H9 (cell line): ENCODE data around the gene RUNDC3A. TPM values are rescaled to one million over a fixed set of nuclear protein-coding genes. Genes with fewer than 3 reads are reported as not detected.

Source experiments
- DNase-seq: peaks from one replicate; pipeline ENCODE4 v3.0.0-alpha.2; 2017
- H2AFZ ChIP-seq: one replicate; pipeline ENCODE4 v1.6.1; 2013; ENCODE audit warnings: mild to moderate bottlenecking, low read length, control low read depth, moderate library complexity
- H2AK5ac ChIP-seq: 2 replicates; pipeline ENCODE4 v1.6.1; 2013; ENCODE audit warnings: low read length, control low read depth, mixed read lengths; ENCODE audit not compliant: insufficient read length
- H2BK120ac ChIP-seq: one replicate; pipeline ENCODE4 v1.6.1; 2013; ENCODE audit warnings: low read depth, mild to moderate bottlenecking, low read length, control low read depth, inconsistent platforms; ENCODE audit not compliant: poor library complexity, severe bottlenecking
- H2BK12ac ChIP-seq: 2 replicates; pipeline ENCODE4 v1.6.1; 2013; ENCODE audit warnings: low read length, control low read depth, mixed read lengths, low read depth; ENCODE audit not compliant: insufficient read length
- H2BK15ac ChIP-seq: 2 replicates; pipeline ENCODE4 v1.6.1; 2013; ENCODE audit warnings: low read depth, low read length, control low read depth
- H2BK20ac ChIP-seq: one replicate; pipeline ENCODE4 v1.6.1; 2013; ENCODE audit warnings: low read depth, mild to moderate bottlenecking, low read length, control low read depth, inconsistent platforms; ENCODE audit not compliant: poor library complexity, severe bottlenecking
- H2BK5ac ChIP-seq: 2 replicates; pipeline ENCODE4 v1.6.1; 2013; ENCODE audit warnings: low read length, control low read depth, mixed read lengths; ENCODE audit not compliant: insufficient read length
- H3K14ac ChIP-seq: 2 replicates; pipeline ENCODE4 v1.6.1; 2013; ENCODE audit warnings: low read length, control low read depth; ENCODE audit not compliant: insufficient read depth
- H3K18ac ChIP-seq: 2 replicates; pipeline ENCODE4 v1.6.1; 2013; ENCODE audit warnings: low read depth, mild to moderate bottlenecking, mixed read lengths, low read length, control low read depth; ENCODE audit not compliant: insufficient read length
- H3K23ac ChIP-seq: 2 replicates; pipeline ENCODE4 v1.6.1; 2013; ENCODE audit warnings: low read length, control low read depth, mixed read lengths, low read depth; ENCODE audit not compliant: insufficient read length
- H3K23me2 ChIP-seq: 2 replicates; pipeline ENCODE4 v1.6.1; 2013; ENCODE audit warnings: low read depth, mild to moderate bottlenecking, mixed read lengths, low read length, control low read depth; ENCODE audit not compliant: insufficient read length, poor library complexity, severe bottlenecking
- H3K27ac ChIP-seq: 2 replicates; pipeline ENCODE4 v1.5.1; 2013; ENCODE audit warnings: low read length, control low read depth, mixed read lengths, low read depth; ENCODE audit not compliant: insufficient read length
- H3K27me3 ChIP-seq: 2 replicates; pipeline ENCODE4 v1.6.1; 2013; ENCODE audit warnings: low read length, control low read depth, inconsistent platforms; ENCODE audit not compliant: insufficient read depth
- H3K4ac ChIP-seq: 2 replicates; pipeline ENCODE4 v1.6.1; 2013; ENCODE audit warnings: low read depth, mild to moderate bottlenecking, control low read depth, inconsistent platforms, low read length, moderate library complexity
- H3K4me1 ChIP-seq: 2 replicates; pipeline ENCODE4 v1.6.1; 2013; ENCODE audit warnings: low read length, control low read depth, inconsistent platforms; ENCODE audit not compliant: insufficient read depth
- H3K4me2 ChIP-seq: 2 replicates; pipeline ENCODE4 v1.6.1; 2013; ENCODE audit warnings: low read length, control low read depth, mixed read lengths; ENCODE audit not compliant: insufficient read length, insufficient read depth
- H3K56ac ChIP-seq: 2 replicates; pipeline ENCODE4 v1.6.1; 2013; ENCODE audit warnings: low read depth, mild to moderate bottlenecking, mixed read lengths, low read length, control low read depth; ENCODE audit not compliant: insufficient read length
- H3K79me1 ChIP-seq: 2 replicates; pipeline ENCODE4 v1.6.1; 2013; ENCODE audit warnings: low read depth, mild to moderate bottlenecking, moderate library complexity, low read length, control low read depth, inconsistent platforms; ENCODE audit not compliant: insufficient read depth, poor library complexity, severe bottlenecking
- H3K79me2 ChIP-seq: 2 replicates; pipeline ENCODE4 v1.6.1; 2013; ENCODE audit warnings: low read length, control low read depth, inconsistent platforms; ENCODE audit not compliant: insufficient read depth
- H3K9ac ChIP-seq: 2 replicates; pipeline ENCODE4 v1.6.1; 2013; ENCODE audit warnings: low read length, control low read depth, mixed read lengths; ENCODE audit not compliant: insufficient read length; ENCODE audit errors: extremely low read depth
- H3K9me3 ChIP-seq: one replicate; pipeline ENCODE4 v1.6.1; 2013; ENCODE audit warnings: low read depth, low read length, inconsistent platforms; ENCODE audit not compliant: control insufficient read depth
- H3T11ph ChIP-seq: one replicate; pipeline ENCODE4 v1.6.1; 2013; ENCODE audit warnings: mild to moderate bottlenecking, low read length, control low read depth, inconsistent platforms
- H4K20me1 ChIP-seq: one replicate; pipeline ENCODE4 v1.6.1; 2013; ENCODE audit not compliant: control insufficient read depth, insufficient read length, insufficient read depth
- H4K5ac ChIP-seq: 2 replicates; pipeline ENCODE4 v1.6.1; 2013; ENCODE audit warnings: low read depth, mild to moderate bottlenecking, mixed read lengths, low read length, control low read depth; ENCODE audit not compliant: insufficient read length
- H4K8ac ChIP-seq: replicated peaks from 2 replicates; pipeline ENCODE4 v1.6.1; 2013; ENCODE audit warnings: low read length, control low read depth, mixed read lengths, low read depth; ENCODE audit not compliant: insufficient read length
- H4K91ac ChIP-seq: 2 replicates; pipeline ENCODE4 v1.6.1; 2013; ENCODE audit warnings: low read depth, mild to moderate bottlenecking, moderate library complexity, mixed read lengths, low read length, control low read depth; ENCODE audit not compliant: insufficient read length
- H3K27ac Mint-ChIP-seq, 3 experiments: 2 replicates in 2 of 3; 3 replicates in 1 of 3; pipeline ENCODE4 v1.8.0; 2020 to 2021; ENCODE audit warnings: mixed read lengths in 3 of 3, mild to moderate bottlenecking in 1 of 3, moderate library complexity in 1 of 3
- H3K27me3 Mint-ChIP-seq: 2 replicates; pipeline ENCODE4 v1.8.0; 2021; ENCODE audit warnings: low read depth, mild to moderate bottlenecking, moderate library complexity, mixed read lengths
- H3K36me3 Mint-ChIP-seq, 3 experiments: 2 replicates in 2 of 3; 3 replicates in 1 of 3; pipeline ENCODE4 v1.8.0; 2020 to 2021; ENCODE audit warnings: low read depth in 3 of 3, mixed read lengths in 3 of 3; ENCODE audit not compliant: insufficient read depth in 1 of 3
- H3K4me1 Mint-ChIP-seq, 2 experiments: 2 replicates each; pipeline ENCODE4 v1.8.0; 2020; ENCODE audit warnings: mixed read lengths in 2 of 2
- H3K4me3 Mint-ChIP-seq, 2 experiments: 2 replicates in 1 of 2; 3 replicates in 1 of 2; pipeline ENCODE4 v1.8.0; 2020 to 2021; ENCODE audit warnings: mild to moderate bottlenecking in 2 of 2, mixed read lengths in 2 of 2, moderate library complexity in 1 of 2
- H3K9me3 Mint-ChIP-seq, 2 experiments: 2 replicates in 1 of 2; 3 replicates in 1 of 2; pipeline ENCODE4 v1.8.0; 2020; ENCODE audit warnings: mild to moderate bottlenecking in 2 of 2, mixed read lengths in 2 of 2, moderate library complexity in 1 of 2
- CTCF ChIP-seq: fragments of 200-600 bp; sonication (generic); conservative IDR thresholded peaks from 3 replicates; pipeline ENCODE4 v1.8.0; 2021; ENCODE audit warnings: antibody characterized with exemption, mild to moderate bottlenecking
- WGBS: extraction: QIAGEN DNeasy Blood & Tissue Kit; methylation state at CpG from one replicate; pipeline ENCODE4 v1.1.7; 2013; ENCODE audit warnings: missing lambda C conversion rate, low lambda C conversion rate, mixed read lengths; ENCODE audit not compliant: insufficient read length; ENCODE audit errors: extremely low coverage; 5-methylcytosine and 5-hydroxymethylcytosine counted together
- total RNA-seq: library from RNA; stranded (reverse); gene quantifications from 2 replicates; pipeline ENCODE4 v1.2.1, GENCODE V29; 2021

RUNDC3A gene
- total RNA-seq, 1 experiment from 2014 or later, result 3.8 TPM

- Histone ChIP-seq H3K23ac (no peak overlapping the region), H2AFZ (no peak overlapping the region), H3K4me2 (no peak overlapping the region), H3K9me3 (no peaks in the 10 kb centered on the region), H2BK5ac (no peak overlapping the region), H3K9ac (no peak overlapping the region), H4K91ac (no peak overlapping the region), H3K27me3 (no peaks in the 10 kb centered on the region), H2BK12ac (no peak overlapping the region), H3K14ac (no peak overlapping the region), H3K27ac (no peak overlapping the region), H2AK5ac (no peak overlapping the region), H4K5ac (no peak overlapping the region), H3K79me2 (no peaks in the 10 kb centered on the region), H3K79me1 (no peaks in the 10 kb centered on the region), H2BK120ac (no peak overlapping the region), H3K4ac (no peak overlapping the region), H2BK20ac (no peak overlapping the region), H4K20me1 (no peaks in the 10 kb centered on the region), H4K8ac (no peak overlapping the region), H3K18ac (no peak overlapping the region), H3K56ac (no peak overlapping the region), H2BK15ac (no peak overlapping the region), H3T11ph (no peak overlapping the region), H3K4me1 (no peaks in the 10 kb centered on the region), H3K23me2 (no peaks in the 10 kb centered on the region)
- H3K27me3 Mint-ChIP-seq, result no peaks in the 10 kb centered on the region; the same call in none of the 2 replicates
- no peak overlapping the region; a peak in 1 of 5 replicates for H3K4me3 Mint-ChIP-seq
- peaks cover 0 to 2% (median 0%) of the 10 kb centered on the region in 3 experiments; a peak in 2 of 7 replicates for H3K36me3 Mint-ChIP-seq
- 0 out of 7 replicates have a peak overlapping the region, but pooled peaks of 1 of the 3 experiments have one; percentile 21 for H3K27ac Mint-ChIP-seq
- DNase-seq, result no peak
- peaks cover 4 to 9% of the 10 kb centered on the region in 2 experiments; a peak in 3 of 4 replicates for H3K4me1 Mint-ChIP-seq
- TF ChIP-seq CTCF, result no peak
- no peaks in the 10 kb centered on the region for H3K9me3 Mint-ChIP-seq
- WGBS, result no CpG with 5 or more reads among the region's 3 CpGs
Observed at GRCh38 chr17:44297975-44298374, 10.4 kb upstream of the RUNDC3A start.
